ENCODE measurements around the gene GIT2.

The GIT2 gene

DNA sequence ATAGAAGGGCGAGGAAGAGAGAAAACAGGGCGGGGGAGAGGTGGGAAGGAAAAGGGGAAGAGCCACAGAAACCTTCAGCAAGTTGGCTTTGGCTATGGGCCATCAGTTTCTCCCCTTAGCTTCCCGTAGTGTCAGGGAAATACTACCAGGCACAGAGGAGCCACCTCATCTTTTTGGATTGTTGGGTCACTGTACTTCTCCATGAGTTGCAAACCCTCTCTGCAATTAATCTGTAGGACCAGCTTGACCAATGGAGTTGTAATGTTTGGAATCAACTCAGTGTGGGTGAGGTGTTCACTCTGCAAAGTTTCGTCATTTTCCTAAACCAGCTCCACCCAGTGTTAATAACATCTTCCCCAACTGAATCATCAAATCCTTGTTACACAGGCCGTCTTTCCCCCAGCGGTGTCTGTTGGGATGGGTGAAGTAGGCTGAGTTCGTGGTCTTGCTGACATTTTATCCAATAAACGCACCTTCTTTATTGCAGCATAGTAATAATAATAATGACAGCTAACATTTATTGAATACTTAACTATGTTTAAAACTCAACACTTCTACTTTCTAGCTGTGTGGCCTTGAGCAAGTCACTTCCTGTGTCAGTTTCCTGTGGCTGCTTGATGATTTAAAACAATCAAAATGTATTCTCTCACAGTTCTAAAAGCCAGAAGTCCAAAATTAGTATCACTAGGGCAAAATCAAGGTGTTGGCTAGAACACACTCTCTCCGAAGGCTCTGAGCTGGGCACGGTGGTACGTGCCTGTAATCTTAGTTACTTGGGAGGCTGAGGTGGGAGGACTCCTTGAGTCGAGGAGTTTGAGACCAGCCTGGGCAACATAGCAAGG is 107.8 kb downstream of the GIT2 start:
- DNase-seq: peak; percentile 55

- DNase-seq: no peak
Measured at GRCh38 chr12:109885616-109886015, 110.6 kb downstream of the GIT2 start.

DNA sequence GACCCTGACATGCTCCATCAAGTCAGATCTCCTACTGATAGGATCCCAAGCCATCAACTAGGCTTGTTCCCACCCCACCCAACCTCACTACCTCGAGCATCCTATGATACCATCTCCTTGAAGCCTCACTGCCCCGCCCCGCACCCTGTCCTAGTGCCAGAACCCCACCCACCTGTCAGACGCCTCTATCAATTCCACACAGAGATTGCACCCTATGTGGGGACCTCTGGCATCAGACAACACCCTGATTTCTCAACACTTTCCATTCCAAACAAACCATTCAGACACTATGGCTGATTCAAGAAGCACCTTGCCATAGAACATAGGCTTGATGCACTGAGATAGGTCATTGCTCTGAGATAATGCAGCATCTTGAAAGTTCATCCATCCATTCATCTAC is 112.7 kb downstream of the GIT2 start:
- DNase-seq: no peak

- no peak for DNase-seq
Measured at GRCh38 chr12:109881752-109882151, 114.4 kb downstream of the GIT2 start.

DNA sequence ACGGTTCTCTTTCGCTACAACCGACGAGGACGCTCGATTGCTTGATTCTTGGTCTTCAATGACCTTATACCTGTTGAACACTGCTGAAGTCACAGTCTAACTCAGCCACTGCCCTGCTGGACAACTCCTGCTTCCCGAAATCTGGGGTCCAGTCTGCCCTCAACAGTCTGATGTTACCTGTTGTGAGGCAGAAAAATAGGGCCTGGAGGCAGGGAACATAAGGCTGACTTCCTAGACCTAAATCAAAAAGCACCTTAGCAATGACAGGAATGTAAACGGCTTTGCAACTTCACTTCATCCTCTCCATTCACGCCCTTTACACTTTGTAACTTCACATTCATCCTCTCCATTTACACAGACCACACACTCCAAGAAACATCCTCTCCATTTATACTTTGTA is 115.2 kb downstream of the GIT2 start:
- DNase-seq: no peak

- peak; percentile 67 for DNase-seq
Measured at GRCh38 chr12:109880043-109880931, 115.9 kb downstream of the GIT2 start, which contains the start of gene GLTP. Gene GLTP (minus strand): TSS chr12:109880541. CDS start chr12:109880374, 167 bp downstream.

All from MV-4-11 (cell line).